Lower lobe of right lung (tissue), 2 donors: ENCODE results near the gene PTPRD. TPM values are rescaled to one million over a fixed set of nuclear protein-coding genes. Genes with fewer than 3 reads are reported as not detected.

Experiments used
- ATAC-seq, 2 donors: fragments of 200-7000 bp; cut with Tn5 transposase; one replicate each; pipeline ENCODE4 v1.9.1; 2020 to 2022; ENCODE audit warnings: mild to moderate bottlenecking in 2 of 2, moderate library complexity in 2 of 2
- DNase-seq: peaks from one replicate; pipeline ENCODE4 v3.0.0-alpha.2; 2020
- H3K27ac ChIP-seq: fragments of 200-600 bp; one replicate; pipeline ENCODE4 v1.8.0; 2022
- H3K27me3 ChIP-seq: fragments of 200-600 bp; one replicate; pipeline ENCODE4 v1.8.0; 2022; ENCODE audit warnings: low read depth
- H3K36me3 ChIP-seq: fragments of 200-600 bp; one replicate; pipeline ENCODE4 v1.8.0; 2022; ENCODE audit warnings: mild to moderate bottlenecking
- H3K4me1 ChIP-seq: fragments of 200-600 bp; one replicate; pipeline ENCODE4 v1.8.0; 2022
- H3K4me3 ChIP-seq: fragments of 200-600 bp; one replicate; pipeline ENCODE4 v1.8.0; 2022; ENCODE audit warnings: mild to moderate bottlenecking
- H3K9me3 ChIP-seq: fragments of 200-600 bp; one replicate; pipeline ENCODE4 v1.8.0; 2022
- CTCF ChIP-seq: fragments of 200-600 bp; IDR thresholded peaks from one replicate; pipeline ENCODE4 v1.8.0; 2022; ENCODE audit warnings: antibody characterized with exemption, mild to moderate bottlenecking
- intact Hi-C: fragments of 100-400 bp; cut with DNase I; formaldehyde crosslinking; loops from one replicate; pipeline ENCODE4 v1.11.0; 2022
- total RNA-seq: library from RNA; stranded (reverse); fragmentation: NEBNext Ultra II Directional; extraction: Animal tissue kit (Norgen Biotek cat#: 25700); gene quantifications from one replicate; pipeline ENCODE4 v1.2.1, GENCODE V29; 2021
- donor health status: DM: no; HTN: yes; CAD: no; lungs with severe emphysema.

PTPRD gene
- total RNA-seq, 1 donor from 2014 or later = 17.2 TPM

- no peaks in the 10 kb centered on the region for H3K9me3 ChIP-seq
- no peak for TF ChIP-seq CTCF
- H3K27ac ChIP-seq = no peak overlapping the region
- no peak for DNase-seq
- intact Hi-C loops = no loop called here
- H3K36me3 ChIP-seq = no peaks in the 10 kb centered on the region
- no peak for ATAC-seq
- no peaks in the 10 kb centered on the region for H3K27me3 ChIP-seq
- no peak overlapping the region for H3K4me3 ChIP-seq
- no peaks in the 10 kb centered on the region for H3K4me1 ChIP-seq
Observed at GRCh38 chr9:8838136-8838535, 1774.7 kb downstream of the PTPRD start.

- no peaks in the 10 kb centered on the region for H3K36me3 ChIP-seq
- no peak overlapping the region for H3K27ac ChIP-seq
- no peak for TF ChIP-seq CTCF
- ATAC-seq = no peak
- no peaks in the 10 kb centered on the region for H3K27me3 ChIP-seq
- no peaks in the 10 kb centered on the region for H3K9me3 ChIP-seq
- H3K4me3 ChIP-seq = no peak overlapping the region
- DNase-seq = no peak
- no peaks in the 10 kb centered on the region for H3K4me1 ChIP-seq
- intact Hi-C loops = no loop called here
Observed at GRCh38 chr9:8835291-8835690, 1777.5 kb downstream of the PTPRD start.

- no peak overlapping the region for H3K27ac ChIP-seq
- no peak overlapping the region for H3K4me3 ChIP-seq
- H3K4me1 ChIP-seq = no peaks in the 10 kb centered on the region
- TF ChIP-seq CTCF = no peak
- DNase-seq (no peak), ATAC-seq (no peak)
- H3K27me3 ChIP-seq = no peaks in the 10 kb centered on the region
- H3K9me3 ChIP-seq = no peaks in the 10 kb centered on the region
- H3K36me3 ChIP-seq = no peaks in the 10 kb centered on the region
- intact Hi-C loops = no loop called here
Observed at GRCh38 chr9:8832955-8833354, 1779.8 kb downstream of the PTPRD start.

GRCh38 chr9:8832386-8832785 is 1780.4 kb downstream of the PTPRD start:
- Histone ChIP-seq H3K27ac (no peak overlapping the region), H3K4me1 (no peaks in the 10 kb centered on the region), H3K4me3 (no peak overlapping the region), H3K27me3 (no peaks in the 10 kb centered on the region), H3K9me3 (no peaks in the 10 kb centered on the region), H3K36me3 (no peaks in the 10 kb centered on the region)
- no peak for DNase-seq
- intact Hi-C loops = no loop called here
- no peak for ATAC-seq
- TF ChIP-seq CTCF = no peak

- DNase-seq (no peak), ATAC-seq (no peak)
- Histone ChIP-seq H3K4me3 (no peak overlapping the region), H3K36me3 (no peaks in the 10 kb centered on the region), H3K9me3 (no peaks in the 10 kb centered on the region), H3K27ac (no peak overlapping the region), H3K4me1 (no peaks in the 10 kb centered on the region), H3K27me3 (no peaks in the 10 kb centered on the region)
- intact Hi-C loops = no loop called here
- TF ChIP-seq CTCF = no peak
Observed at GRCh38 chr9:8831568-8831967, 1781.2 kb downstream of the PTPRD start.

GRCh38 chr9:8826281-8826680 is 1786.5 kb downstream of the PTPRD start:
- DNase-seq (no peak), ATAC-seq (no peak)
- no peaks in the 10 kb centered on the region for H3K36me3 ChIP-seq
- no peaks in the 10 kb centered on the region for H3K4me1 ChIP-seq
- TF ChIP-seq CTCF = no peak
- no peak overlapping the region for H3K4me3 ChIP-seq
- no peaks in the 10 kb centered on the region for H3K27me3 ChIP-seq
- no peak overlapping the region for H3K27ac ChIP-seq
- intact Hi-C loops = no loop called here
- H3K9me3 ChIP-seq = no peaks in the 10 kb centered on the region
